ENCODE measurements around the gene BTC.

GRCh38 chr4:74830928-74831327, 36.6 kb upstream of the BTC start:
- TF ChIP-seq CTCF (IDR thresholded peaks at IDR 0.05; ENCODE audit: low read depth, low read length, poor library complexity, severe bottlenecking) (no peak), EZH2phosphoT487 (IDR thresholded peaks at IDR 0.05; ENCODE audit: borderline replicate concordance, low read length) (no peak)

Data from DOHH2 (cell line).